Trophoblast cell (in vitro differentiated cells and primary cell): ENCODE measurements around the gene TTC28.

ENCODE experiments used
- DNase-seq, 2 donors: peaks; one replicate each; pipeline ENCODE4 v3.0.0-alpha.2; 2016
- H2AFZ ChIP-seq: 2 replicates; pipeline ENCODE4 v1.6.1; 2013; ENCODE audit warnings: low read length, moderate library complexity, mild to moderate bottlenecking; ENCODE audit not compliant: insufficient read depth, poor library complexity
- H2AK5ac ChIP-seq: 2 replicates; pipeline ENCODE4 v1.6.1; 2013; ENCODE audit warnings: mild to moderate bottlenecking, low read length
- H2BK120ac ChIP-seq: 2 replicates; pipeline ENCODE4 v1.6.1; 2013; ENCODE audit warnings: low read length, mild to moderate bottlenecking, moderate library complexity; ENCODE audit not compliant: insufficient read depth, poor library complexity
- H2BK12ac ChIP-seq: 2 replicates; pipeline ENCODE4 v1.6.1; 2013; ENCODE audit warnings: mild to moderate bottlenecking, low read length, moderate library complexity
- H2BK5ac ChIP-seq: 2 replicates; pipeline ENCODE4 v1.6.1; 2013; ENCODE audit warnings: low read length, low read depth, moderate library complexity, mild to moderate bottlenecking; ENCODE audit not compliant: poor library complexity
- H3K14ac ChIP-seq: 2 replicates; pipeline ENCODE4 v1.6.1; 2013; ENCODE audit warnings: mild to moderate bottlenecking, low read length
- H3K18ac ChIP-seq: 2 replicates; pipeline ENCODE4 v1.6.1; 2013; ENCODE audit warnings: mild to moderate bottlenecking, low read length
- H3K23ac ChIP-seq: 2 replicates; pipeline ENCODE4 v1.6.1; 2013; ENCODE audit warnings: low read length
- H3K27ac ChIP-seq: 2 replicates; pipeline ENCODE4 v1.5.1; 2013; ENCODE audit warnings: low read depth, mild to moderate bottlenecking, inconsistent platforms, low read length, moderate library complexity
- H3K27me3 ChIP-seq: 2 replicates; pipeline ENCODE4 v1.6.1; 2013; ENCODE audit warnings: inconsistent platforms, mild to moderate bottlenecking, low read length, moderate library complexity; ENCODE audit not compliant: insufficient read depth
- H3K36me3 ChIP-seq, 2 experiments: 1 replicate in 1 of 2; 2 replicates in 1 of 2; pipeline ENCODE4 v1.6.1; 2013; ENCODE audit warnings: low read length in 2 of 2, mild to moderate bottlenecking in 2 of 2, moderate library complexity in 1 of 2; ENCODE audit not compliant: insufficient read depth in 2 of 2, control insufficient read depth in 1 of 2
- H3K4ac ChIP-seq: 2 replicates; pipeline ENCODE4 v1.6.1; 2013; ENCODE audit warnings: low read depth, mild to moderate bottlenecking, low read length, moderate library complexity
- H3K4me1 ChIP-seq, 2 experiments: 1 replicate in 1 of 2; 2 replicates in 1 of 2; pipeline ENCODE4 v1.6.1; 2013; ENCODE audit warnings: low read length in 2 of 2, mild to moderate bottlenecking in 2 of 2, moderate library complexity in 1 of 2; ENCODE audit not compliant: insufficient read depth in 2 of 2, control insufficient read depth in 1 of 2
- H3K4me2 ChIP-seq: 2 replicates; pipeline ENCODE4 v1.6.1; 2013; ENCODE audit warnings: inconsistent platforms, mild to moderate bottlenecking, low read length, moderate library complexity
- H3K4me3 ChIP-seq: 2 replicates; pipeline ENCODE4 v1.5.1; 2013; ENCODE audit warnings: mild to moderate bottlenecking, low read depth, low read length, inconsistent platforms
- H3K79me1 ChIP-seq: one replicate; pipeline ENCODE4 v1.6.1; 2013; ENCODE audit warnings: low read length
- H3K79me2 ChIP-seq: 2 replicates; pipeline ENCODE4 v1.6.1; 2013; ENCODE audit warnings: low read length, mild to moderate bottlenecking; ENCODE audit not compliant: control insufficient read depth, insufficient read depth, poor library complexity
- H3K9ac ChIP-seq: 2 replicates; pipeline ENCODE4 v1.6.1; 2013; ENCODE audit warnings: mild to moderate bottlenecking, low read length
- H3K9me3 ChIP-seq: 2 replicates; pipeline ENCODE4 v1.6.1; 2013; ENCODE audit warnings: low read depth, mild to moderate bottlenecking, control low read depth, inconsistent platforms, low read length; ENCODE audit not compliant: insufficient read depth
- H4K12ac ChIP-seq: 2 replicates; pipeline ENCODE4 v1.6.1; 2013; ENCODE audit warnings: low read depth, mild to moderate bottlenecking, low read length, moderate library complexity
- H4K8ac ChIP-seq: 2 replicates; pipeline ENCODE4 v1.6.1; 2013; ENCODE audit warnings: low read depth, mild to moderate bottlenecking, low read length, moderate library complexity
- H4K91ac ChIP-seq: one replicate; pipeline ENCODE4 v1.6.1; 2013; ENCODE audit warnings: low read depth, mild to moderate bottlenecking, low read length, moderate library complexity
- WGBS: extraction: QIAGEN DNeasy Blood & Tissue Kit; methylation state at CpG from one replicate; pipeline ENCODE4 v1.1.7; 2013; ENCODE audit warnings: missing lambda C conversion rate; ENCODE audit not compliant: insufficient read length, insufficient coverage; ENCODE audit errors: extremely low coverage; 5-methylcytosine and 5-hydroxymethylcytosine counted together

Gene TTC28

DNA sequence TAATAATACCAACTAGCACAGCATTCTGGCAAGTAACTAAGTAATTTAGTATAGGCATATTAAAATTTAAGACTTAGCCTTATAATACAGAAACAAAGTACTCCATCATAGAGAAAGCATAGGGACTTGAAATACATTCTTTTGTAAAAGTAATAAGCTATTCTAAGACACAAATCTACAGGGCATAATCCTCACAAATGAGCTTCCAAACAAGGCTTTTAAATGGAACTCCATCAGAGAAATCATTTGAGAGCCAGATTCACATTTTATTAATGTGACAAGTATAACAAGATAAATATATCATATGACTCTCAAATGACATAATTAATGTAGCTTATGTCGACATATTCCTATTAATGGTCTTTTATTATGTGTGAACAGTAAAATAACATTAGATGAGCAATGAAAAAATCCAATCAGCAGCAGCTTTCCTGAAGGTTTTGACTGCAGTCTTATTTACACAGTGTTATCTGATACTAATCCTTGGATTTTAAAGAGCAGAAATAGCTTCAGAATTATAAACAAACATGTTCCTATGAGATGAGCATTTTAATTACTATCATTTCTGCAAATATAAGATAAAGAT, 241.4 kb downstream of the TTC28 start:
- Histone ChIP-seq H3K23ac (no peak overlapping the region), H3K9me3 (no peaks in the 10 kb centered on the region), H2BK12ac (no peak overlapping the region), H3K4me2 (no peak overlapping the region), H3K18ac (no peak overlapping the region), H3K36me3 (no peaks in the 10 kb centered on the region), H2BK120ac (no peak overlapping the region), H4K8ac (no peak overlapping the region), H3K9ac (no peak overlapping the region), H2BK5ac (no peak overlapping the region), H3K4me3 (no peak overlapping the region), H3K27me3 (no peaks in the 10 kb centered on the region), H4K12ac (no peak overlapping the region), H3K14ac (no peak overlapping the region), H2AFZ (no peak overlapping the region), H3K27ac (no peak overlapping the region), H3K4ac (no peak overlapping the region), H3K79me1 (peaks cover 8% of the 10 kb centered on the region), H3K79me2 (no peaks in the 10 kb centered on the region), H4K91ac (no peak overlapping the region), H2AK5ac (no peak overlapping the region), H3K4me1 (no peaks in the 10 kb centered on the region)
- no CpG with 5 or more reads among the region's 1 CpG for WGBS
- no peak for DNase-seq

- Histone ChIP-seq H3K79me2 (no peaks in the 10 kb centered on the region), H3K4ac (no peak overlapping the region), H3K4me1 (no peaks in the 10 kb centered on the region), H3K23ac (no peak overlapping the region), H2BK120ac (no peak overlapping the region), H3K79me1 (no peaks in the 10 kb centered on the region), H3K36me3 (no peaks in the 10 kb centered on the region), H3K9ac (no peak overlapping the region), H4K91ac (no peak overlapping the region), H2AFZ (no peak overlapping the region), H3K9me3 (no peaks in the 10 kb centered on the region), H3K4me3 (no peak overlapping the region), H3K4me2 (no peak overlapping the region), H3K27ac (no peak overlapping the region), H2BK5ac (no peak overlapping the region), H2BK12ac (no peak overlapping the region), H3K27me3 (no peaks in the 10 kb centered on the region), H3K18ac (no peak overlapping the region), H2AK5ac (no peak overlapping the region), H4K12ac (no peak overlapping the region), H4K8ac (no peak overlapping the region), H3K14ac (no peak overlapping the region)
- WGBS: no CpG with 5 or more reads among the region's 3 CpGs
- no peak for DNase-seq
Observed at GRCh38 chr22:28435982-28436381, 243.7 kb downstream of the TTC28 start.

- no peak overlapping the region for H3K4ac ChIP-seq
- H2BK120ac ChIP-seq: no peak overlapping the region
- H3K36me3 ChIP-seq: no peaks in the 10 kb centered on the region
- no peak overlapping the region for H4K91ac ChIP-seq
- H3K14ac ChIP-seq: no peak overlapping the region
- no peaks in the 10 kb centered on the region for H3K27me3 ChIP-seq
- H2AFZ ChIP-seq: no peak overlapping the region
- H3K79me1 ChIP-seq: no peaks in the 10 kb centered on the region
- H3K79me2 ChIP-seq: no peaks in the 10 kb centered on the region
- no peak overlapping the region for H3K9ac ChIP-seq
- no peak overlapping the region for H2BK5ac ChIP-seq
- H3K4me2 ChIP-seq: no peak overlapping the region
- no peak overlapping the region for H2AK5ac ChIP-seq
- no peak overlapping the region for H4K8ac ChIP-seq
- H3K4me1 ChIP-seq: no peaks in the 10 kb centered on the region
- H3K4me3 ChIP-seq: no peak overlapping the region
- no peaks in the 10 kb centered on the region for H3K9me3 ChIP-seq
- H4K12ac ChIP-seq: no peak overlapping the region
- WGBS: no CpG with 5 or more reads among the region's 2 CpGs
- peak; percentile 41 to 58 for DNase-seq
- no peak overlapping the region for H3K27ac ChIP-seq
- no peak overlapping the region for H3K23ac ChIP-seq
- H2BK12ac ChIP-seq: no peak overlapping the region
- no peak overlapping the region for H3K18ac ChIP-seq
Observed at GRCh38 chr22:28435140-28435768, 244.4 kb downstream of the TTC28 start.

DNA sequence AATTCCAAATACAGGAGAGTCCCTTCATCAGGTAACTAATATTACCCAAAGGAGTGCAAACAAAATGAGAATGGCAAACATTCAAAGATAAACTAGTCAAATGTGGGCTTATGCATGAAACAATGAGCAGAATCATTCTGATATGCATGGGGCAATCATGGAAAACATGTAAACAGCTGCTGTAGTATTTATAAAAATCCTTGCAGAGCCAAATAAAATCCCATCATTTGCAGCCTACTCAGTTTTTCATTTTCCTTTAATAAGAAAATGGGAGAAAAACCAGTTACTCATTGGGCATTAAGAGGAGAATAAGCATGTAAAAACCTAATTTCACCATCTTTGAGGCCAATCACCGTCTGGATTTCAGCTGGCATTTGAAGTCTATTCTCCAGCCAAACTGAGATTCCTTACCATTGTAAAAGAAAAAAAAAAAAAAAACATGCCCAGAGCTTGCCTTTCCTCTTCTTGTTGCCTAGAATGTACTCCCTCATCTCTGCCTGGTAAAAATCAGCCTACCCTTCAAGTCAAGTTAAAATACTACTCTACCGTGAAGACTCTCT, 249.1 kb downstream of the TTC28 start:
- Histone ChIP-seq H3K4me3 (no peak overlapping the region), H2AK5ac (no peak overlapping the region), H2AFZ (no peak overlapping the region), H3K18ac (no peak overlapping the region), H3K9ac (no peak overlapping the region), H3K79me1 (peaks cover 8% of the 10 kb centered on the region), H2BK5ac (no peak overlapping the region), H4K8ac (no peak overlapping the region), H3K4me1 (peaks cover 3 to 4% of the 10 kb centered on the region in 2 experiments), H2BK120ac (no peak overlapping the region), H3K27ac (no peak overlapping the region), H4K12ac (no peak overlapping the region), H3K4me2 (no peak overlapping the region), H3K79me2 (peaks cover 1% of the 10 kb centered on the region), H3K36me3 (no peaks in the 10 kb centered on the region), H3K14ac (no peak overlapping the region), H3K4ac (no peak overlapping the region), H4K91ac (no peak overlapping the region), H3K23ac (no peak overlapping the region), H3K9me3 (no peaks in the 10 kb centered on the region), H2BK12ac (no peak overlapping the region), H3K27me3 (no peaks in the 10 kb centered on the region)
- DNase-seq: peak in 1 of 2 donors; percentile 72
- WGBS: no CpG with 5 or more reads among the region's 2 CpGs
